Activated CD4-positive, alpha-beta T cell treated with anti-CD3 and anti-CD28 coated beads for 1 hour (primary cell): ENCODE results near the gene PTGFRN.

Experiments
- DNase-seq: peaks from one replicate; pipeline ENCODE4 v3.0.0-alpha.2; 2020

The PTGFRN gene

DNA sequence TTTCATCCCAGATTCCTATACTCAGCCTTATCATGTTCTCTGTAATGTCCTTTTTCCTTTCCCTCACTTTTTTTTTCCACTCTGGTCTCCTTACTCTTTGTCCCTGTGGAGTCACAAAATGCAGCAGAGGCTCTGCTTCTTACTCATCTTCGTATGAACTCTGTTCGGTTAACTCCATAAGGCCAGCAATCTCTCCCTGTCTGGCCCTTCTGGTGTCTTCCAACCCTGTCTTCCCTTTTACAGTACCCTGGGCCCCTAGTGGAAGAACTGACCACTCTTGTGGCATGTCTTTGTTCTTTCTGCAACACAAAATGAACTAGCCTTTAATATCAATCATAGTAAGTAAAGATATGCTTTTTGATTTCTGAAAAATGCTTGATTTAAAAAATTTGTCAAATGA is 98.9 kb downstream of the PTGFRN start:
- no peak for DNase-seq

DNA sequence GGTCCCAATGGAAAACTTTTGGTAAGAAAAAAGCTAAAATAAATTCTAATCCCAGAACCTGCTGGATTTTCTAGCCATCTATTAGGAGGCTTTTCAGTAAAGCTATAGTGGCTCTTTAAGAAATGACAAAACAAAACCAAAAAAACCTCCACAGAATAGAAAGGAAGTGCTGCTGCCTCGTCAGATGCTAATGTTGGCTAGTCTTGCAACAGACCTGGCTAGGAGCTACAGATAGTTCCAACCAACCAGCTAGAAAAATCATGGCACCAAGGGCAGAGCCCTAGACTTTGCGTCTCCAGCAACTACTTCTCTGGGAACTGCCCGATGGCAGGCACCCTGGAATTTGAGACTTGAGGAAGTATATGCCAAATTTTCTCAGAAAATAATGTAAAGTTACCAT is 99.4 kb downstream of the PTGFRN start:
- DNase-seq, result no peak

GRCh38 chr1:117010310-117010969 is 100.7 kb downstream of the PTGFRN start:
- no peak for DNase-seq

DNA sequence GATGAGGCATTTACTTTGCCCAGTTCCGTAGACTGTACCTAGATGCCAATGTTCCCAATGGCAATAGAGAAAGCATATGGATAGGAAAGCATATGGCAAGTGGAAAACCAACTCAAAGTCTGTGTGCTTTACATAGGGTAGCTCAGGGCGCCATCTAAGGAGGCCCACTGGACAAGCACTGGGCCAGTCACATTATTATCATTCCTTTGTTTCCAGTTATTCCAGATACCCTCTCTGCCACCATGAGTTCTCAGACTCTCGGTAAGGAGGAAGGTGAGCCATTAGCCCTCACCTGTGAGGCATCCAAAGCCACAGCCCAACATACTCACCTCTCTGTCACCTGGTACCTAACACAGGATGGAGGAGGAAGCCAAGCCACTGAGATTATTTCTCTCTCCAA is 101.6 kb downstream of the PTGFRN start:
- no peak for DNase-seq

DNA sequence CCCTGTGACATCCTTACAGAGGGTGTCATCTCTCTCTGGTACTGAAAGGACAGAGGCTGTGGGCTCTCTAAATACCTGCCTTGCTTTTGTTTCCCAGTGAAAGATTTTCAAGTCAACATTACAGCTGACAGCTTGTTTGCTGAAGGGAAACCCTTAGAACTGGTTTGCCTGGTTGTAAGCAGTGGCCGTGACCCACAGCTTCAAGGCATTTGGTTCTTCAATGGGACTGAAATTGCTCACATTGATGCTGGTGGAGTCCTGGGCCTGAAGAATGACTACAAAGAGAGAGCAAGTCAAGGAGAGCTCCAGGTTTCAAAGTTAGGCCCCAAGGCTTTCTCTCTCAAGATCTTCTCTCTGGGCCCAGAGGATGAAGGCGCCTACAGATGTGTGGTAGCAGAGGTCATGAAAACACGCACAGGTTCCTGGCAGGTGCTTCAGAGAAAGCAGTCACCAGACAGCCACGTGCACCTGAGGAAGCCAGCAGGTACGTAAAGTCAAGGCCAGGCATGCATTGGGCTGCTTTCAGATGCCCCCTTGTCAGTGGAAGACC is 103.7 kb downstream of the PTGFRN start:
- no peak for DNase-seq

DNA sequence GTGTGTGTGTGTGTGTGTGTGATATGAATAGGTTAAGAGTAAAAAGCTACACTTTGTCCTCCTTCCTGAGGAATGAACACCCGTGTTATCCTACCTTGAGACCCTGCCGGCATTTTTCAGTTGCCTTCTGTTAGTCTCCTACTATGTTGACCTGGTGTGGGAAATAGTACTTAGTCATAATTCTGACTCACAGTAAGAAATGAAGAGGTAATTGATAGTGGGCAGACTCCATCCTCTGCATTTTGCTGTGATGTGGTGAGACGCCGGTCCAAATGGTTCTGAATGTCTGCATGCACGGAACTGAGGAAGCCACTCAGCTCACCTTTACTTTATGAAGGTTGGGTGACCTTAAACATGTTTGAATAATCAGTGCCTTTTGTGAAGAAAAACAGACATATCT is 104.5 kb downstream of the PTGFRN start:
- no peak for DNase-seq

DNA sequence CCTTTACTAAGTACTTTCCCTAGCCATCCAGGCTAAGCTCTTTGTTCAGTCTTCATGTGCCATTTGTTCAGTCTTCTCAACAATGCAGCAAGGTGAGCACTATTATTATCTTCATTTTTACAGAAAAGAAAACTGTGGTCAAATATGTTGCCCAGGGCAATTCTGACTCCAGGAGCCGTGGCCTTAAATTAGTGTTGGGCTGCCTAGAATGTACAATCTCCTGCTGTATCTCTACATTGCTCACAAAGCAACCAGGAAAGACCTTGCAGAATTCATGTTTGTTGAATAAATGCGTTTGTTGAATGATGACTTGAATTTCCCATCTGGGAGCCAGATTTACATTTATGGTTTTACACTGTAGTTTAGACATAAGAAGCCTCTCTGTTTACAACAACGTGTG is 106.0 kb downstream of the PTGFRN start:
- DNase-seq, result no peak

DNA sequence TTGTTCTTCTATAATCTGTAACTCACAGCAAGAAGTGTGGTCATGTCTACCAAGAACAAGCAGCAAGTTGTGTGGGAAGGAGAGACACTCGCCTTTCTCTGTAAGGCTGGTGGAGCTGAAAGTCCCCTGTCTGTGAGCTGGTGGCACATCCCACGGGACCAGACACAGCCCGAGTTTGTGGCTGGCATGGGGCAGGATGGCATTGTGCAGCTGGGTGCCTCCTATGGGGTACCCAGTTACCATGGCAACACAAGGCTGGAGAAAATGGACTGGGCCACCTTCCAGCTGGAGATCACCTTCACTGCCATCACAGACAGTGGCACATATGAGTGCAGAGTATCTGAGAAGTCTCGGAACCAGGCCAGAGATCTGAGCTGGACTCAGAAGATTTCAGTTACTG is 107.3 kb downstream of the PTGFRN start:
- DNase-seq, result no peak

GRCh38 chr1:117017648-117018047 is 107.9 kb downstream of the PTGFRN start:
- no peak for DNase-seq

DNA sequence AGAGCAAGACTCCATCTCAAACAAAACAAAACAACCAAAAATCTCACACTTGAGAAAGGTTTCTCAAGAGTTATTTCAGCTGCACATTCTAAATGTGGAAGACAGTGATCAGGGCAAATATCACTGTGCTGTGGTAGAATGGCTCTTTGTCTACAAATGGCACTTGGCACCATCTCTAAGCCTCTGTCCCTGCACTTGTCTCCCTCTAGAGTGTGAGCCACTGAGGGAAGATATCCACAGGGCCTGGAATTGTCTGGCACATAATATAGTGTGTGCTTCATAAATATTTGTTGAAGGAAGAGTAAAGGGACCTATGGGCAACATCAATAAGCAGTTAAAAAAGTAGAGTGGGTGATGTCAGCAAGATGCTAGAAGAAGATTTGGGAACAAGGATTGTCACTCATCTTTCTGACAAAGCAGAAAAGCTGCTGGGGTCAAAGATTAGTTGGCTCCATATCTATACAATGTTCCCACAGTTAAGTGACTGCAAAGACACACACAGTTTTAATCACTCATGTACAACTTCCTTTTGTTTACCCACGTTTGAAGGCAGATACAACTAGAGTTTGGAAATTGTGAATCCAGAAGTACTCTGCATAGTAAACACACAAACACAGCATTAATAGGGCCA is 110.9 kb downstream of the PTGFRN start:
- DNase-seq, result no peak

DNA sequence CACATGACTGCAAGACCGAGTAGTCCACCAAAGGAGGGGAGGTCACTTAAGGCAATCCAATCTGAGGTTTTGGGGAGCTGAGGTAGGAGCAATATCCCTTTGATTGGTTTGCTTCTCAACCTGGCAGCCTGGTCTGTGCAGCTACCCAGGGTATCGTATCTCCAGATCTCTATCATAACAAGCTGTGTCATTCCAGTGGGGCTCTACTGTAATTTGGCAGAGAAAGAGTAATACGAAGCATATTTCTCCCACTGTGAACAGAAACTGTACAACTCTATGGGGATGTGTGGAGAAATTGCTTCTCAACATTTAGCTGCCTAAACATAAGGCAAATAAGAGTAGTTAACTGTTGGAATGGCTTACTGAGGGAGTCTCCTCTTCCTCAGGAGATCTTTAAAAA is 112.4 kb downstream of the PTGFRN start:
- DNase-seq, result no peak

- DNase-seq, result no peak
Observed at GRCh38 chr1:117025568-117025967, 115.9 kb downstream of the PTGFRN start.

DNA sequence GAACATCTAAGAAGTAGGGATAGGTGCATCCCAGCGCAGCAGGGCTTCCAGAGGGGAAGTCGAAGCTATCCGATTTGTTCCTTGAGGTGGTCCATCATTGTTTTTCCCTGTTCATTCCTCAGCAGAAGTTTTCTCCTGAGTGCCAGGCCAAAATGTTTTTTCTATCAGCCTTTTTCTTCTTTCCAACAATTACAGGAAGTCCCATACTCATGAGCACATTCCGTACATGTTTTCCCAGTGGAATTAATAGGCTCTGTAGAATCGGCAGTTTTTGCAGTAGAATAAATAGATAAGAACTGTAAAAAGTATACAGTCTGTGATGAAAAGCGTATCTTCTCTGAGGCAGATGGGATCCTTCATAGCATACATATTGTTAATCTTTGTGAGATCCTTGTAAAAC is 116.6 kb downstream of the PTGFRN start:
- no peak for DNase-seq

- DNase-seq, result no peak
Observed at GRCh38 chr1:117029685-117030084, 120.0 kb downstream of the PTGFRN start.

DNA sequence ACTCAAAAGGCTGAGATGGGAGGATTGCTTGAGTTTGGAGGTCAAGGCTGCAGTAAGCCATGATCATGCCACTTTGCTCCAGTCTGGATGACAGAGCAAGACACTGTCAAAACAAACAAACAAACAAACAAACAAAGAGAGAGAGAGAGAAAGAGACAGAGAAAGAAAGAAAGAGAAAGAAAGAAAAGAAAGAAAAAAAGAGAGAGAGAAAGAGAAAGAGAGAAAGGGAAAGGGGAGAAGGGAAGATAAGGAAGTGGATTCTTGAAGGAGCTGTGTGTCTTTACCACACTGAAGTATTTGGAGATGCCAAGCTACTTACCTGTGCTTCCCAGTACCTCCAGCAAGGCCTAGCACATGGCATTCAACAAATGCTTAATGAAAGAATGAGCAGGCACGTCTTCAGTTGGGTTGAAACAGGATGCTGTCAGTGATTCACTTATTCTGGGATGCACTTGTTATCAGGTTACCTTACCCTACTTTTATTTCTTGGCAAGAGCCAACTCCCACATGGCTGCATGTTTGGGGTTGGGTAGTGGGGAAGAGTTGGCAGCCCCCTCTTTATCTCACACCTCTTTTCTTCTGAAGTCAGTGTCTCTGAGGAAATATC is 120.7 kb downstream of the PTGFRN start:
- no peak for DNase-seq

DNA sequence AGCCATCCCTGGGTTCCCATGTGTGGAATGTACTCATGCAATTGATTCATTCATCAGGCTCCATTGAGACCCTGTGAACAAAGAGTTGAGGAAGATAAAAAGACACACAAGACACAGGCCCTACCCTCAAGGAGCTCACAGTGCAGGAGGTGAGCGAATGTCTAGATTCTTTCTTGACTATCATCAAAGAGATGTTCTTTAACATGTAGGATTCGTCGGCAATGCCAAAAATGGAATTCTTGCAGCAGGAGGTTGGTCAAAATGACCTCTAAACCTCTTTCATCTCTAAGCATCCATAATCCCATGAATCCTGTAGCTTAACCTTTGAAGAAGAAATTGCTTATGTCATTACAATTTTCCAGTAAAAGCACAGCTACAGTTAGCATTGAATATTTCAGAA is 122.5 kb downstream of the PTGFRN start:
- no peak for DNase-seq

DNA sequence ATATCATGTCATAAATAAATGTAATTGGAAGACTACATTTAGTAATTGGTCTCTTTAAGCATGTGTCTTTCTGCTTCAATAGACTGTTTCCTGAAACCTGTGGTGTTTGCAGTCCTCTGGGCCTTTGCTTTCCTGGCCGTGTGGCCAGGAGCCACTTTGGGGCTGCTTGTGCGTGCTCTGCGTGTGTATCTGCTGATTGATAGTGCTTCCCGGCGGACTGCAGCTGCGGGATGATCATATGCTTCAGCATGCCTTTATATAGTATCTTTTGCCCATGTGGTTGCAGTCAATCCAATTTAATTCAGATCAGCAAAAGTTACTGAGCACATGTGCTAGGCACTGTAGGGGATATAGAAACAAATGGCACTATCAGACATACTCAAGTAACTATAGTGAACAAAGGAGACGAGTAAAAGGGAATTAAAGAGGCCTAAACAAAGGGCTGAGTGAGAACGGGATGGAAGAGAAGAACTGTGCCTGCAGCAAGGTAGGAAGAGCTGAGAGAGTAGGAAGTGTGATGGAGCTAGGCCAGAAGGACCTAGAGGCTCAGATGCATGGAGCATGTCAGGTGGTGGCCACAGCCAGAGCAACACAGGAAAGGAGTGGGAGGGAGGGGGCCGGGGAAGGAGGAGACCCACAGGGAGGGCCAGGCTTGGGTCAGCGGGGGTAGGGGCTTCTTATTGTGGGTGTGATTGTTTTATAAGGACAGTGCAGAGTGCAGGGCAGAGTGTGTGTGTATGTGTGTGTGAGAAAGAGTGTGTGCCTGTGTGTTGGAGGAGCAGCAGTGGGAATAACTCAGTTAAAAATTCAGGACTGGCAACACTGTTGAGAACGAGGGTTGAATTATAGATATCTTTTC is 123.2 kb downstream of the PTGFRN start:
- no peak for DNase-seq

DNA sequence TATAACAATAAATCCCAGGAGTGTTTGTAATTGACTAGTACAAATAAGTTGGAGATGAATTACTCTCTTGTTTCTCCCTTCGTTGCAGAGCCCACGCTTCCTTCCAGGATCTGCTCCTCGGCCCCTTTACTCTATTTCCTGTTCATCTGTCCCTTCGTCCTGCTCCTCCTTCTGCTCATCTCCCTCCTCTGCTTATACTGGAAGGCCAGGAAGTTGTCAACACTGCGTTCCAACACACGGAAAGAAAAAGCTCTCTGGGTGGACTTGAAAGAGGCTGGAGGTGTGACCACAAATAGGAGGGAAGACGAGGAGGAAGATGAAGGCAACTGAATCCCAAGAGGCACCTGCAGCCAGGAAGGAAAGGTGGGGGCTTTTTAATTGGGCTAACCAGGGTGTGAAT is 124.1 kb downstream of the PTGFRN start:
- no peak for DNase-seq

GRCh38 chr1:117034791-117035290 is 125.1 kb downstream of the PTGFRN start:
- DNase-seq, result no peak

GRCh38 chr1:117036018-117036461 is 126.3 kb downstream of the PTGFRN start:
- DNase-seq, result no peak

GRCh38 chr1:117037802-117038201 is 128.1 kb downstream of the PTGFRN start:
- DNase-seq, result no peak

DNA sequence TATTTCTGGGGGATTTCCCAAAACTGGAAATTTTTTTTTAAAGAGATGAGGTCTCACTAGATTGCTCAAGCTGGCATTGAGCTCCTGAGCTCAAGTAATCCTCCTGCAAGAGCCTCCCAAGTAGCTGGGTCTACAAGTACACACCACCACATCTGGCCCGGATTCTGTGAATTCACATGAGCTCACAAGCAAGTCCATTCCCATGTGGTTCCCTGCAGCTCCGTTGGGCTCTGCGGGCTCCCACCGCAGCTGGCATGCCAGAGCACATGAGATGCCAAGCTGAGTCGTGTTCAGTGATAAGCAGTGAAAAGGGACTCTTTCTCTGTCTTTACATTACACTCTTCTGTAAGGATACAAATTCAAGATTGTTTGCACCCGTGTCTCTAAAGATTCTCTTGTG is 128.5 kb downstream of the PTGFRN start:
- no peak for DNase-seq
